Esophagus squamous epithelium (tissue), 5 donors: ENCODE measurements around the gene DDIAS. TPM values are rescaled to one million over a fixed set of nuclear protein-coding genes. Genes with fewer than 3 reads are reported as not detected.

Source experiments
- DNase-seq: peaks from one replicate; lab custom pipeline; 2025; lab: John Stamatoyannopoulos, UW
- H3K27ac ChIP-seq, 4 donors: fragments of 200-600 bp; sonication (generic); one replicate each; pipeline ENCODE4 v1.5.1; 2016 to 2019; ENCODE audit warnings: mild to moderate bottlenecking in 1 of 4
- H3K27me3 ChIP-seq, 4 donors: fragments of 200-600 bp; sonication (generic); 1 replicate in 3 of 4; 2 replicates in 1 of 4; pipeline versions ENCODE4 v1.5.1 to v1.6.0; 2017 to 2021; ENCODE audit warnings: antibody characterized with exemption in 1 of 4
- H3K36me3 ChIP-seq, 3 donors: fragments of 200-600 bp; sonication (generic); one replicate each; pipeline ENCODE4 v1.5.1; 2016 to 2019
- H3K4me1 ChIP-seq, 3 donors: fragments of 200-600 bp; sonication (generic); one replicate each; pipeline ENCODE4 v1.5.1; 2017 to 2019
- H3K4me3 ChIP-seq, 4 donors: fragments of 200-600 bp; sonication (generic); 1 replicate in 3 of 4; 2 replicates in 1 of 4; pipeline ENCODE4 v1.5.1; 2016 to 2019; ENCODE audit warnings: mild to moderate bottlenecking in 2 of 4, moderate library complexity in 1 of 4
- H3K9me3 ChIP-seq, 3 donors: fragments of 200-600 bp; sonication (generic); one replicate each; pipeline ENCODE4 v1.5.1; 2016 to 2019
- CTCF ChIP-seq, 6 experiments: fragments of 450-650 bp in 4 of 6; fragments of 200-600 bp in 2 of 6; sonication (generic) in 2 of 6; IDR thresholded peaks; one replicate each; pipeline ENCODE4 v1.5.1; 2016 to 2019; ENCODE audit warnings: antibody characterized with exemption in 6 of 6, mild to moderate bottlenecking in 4 of 6, moderate library complexity in 4 of 6
- POLR2A ChIP-seq, 4 donors: fragments of 450-650 bp; IDR thresholded peaks; one replicate each; pipeline ENCODE4 v1.6.1; 2017; ENCODE audit warnings: antibody characterized with exemption in 4 of 4, mild to moderate bottlenecking in 4 of 4, moderate library complexity in 3 of 4
- WGBS, 2 donors: methylation state at CpG; one replicate each; pipeline ENCODE4 v1.1.5; 2018; 5-methylcytosine and 5-hydroxymethylcytosine counted together
- intact Hi-C: fragments of 100-400 bp; cut with DNase I; formaldehyde crosslinking; loops from one replicate; pipeline ENCODE4 v1.15.0; 2022
- total RNA-seq, 4 donors: library from RNA; depleted of rRNA; stranded (reverse); fragments of >200 nt; gene quantifications; one replicate each; pipeline ENCODE4 v1.1.0, GENCODE V29; 2016
- donor health status: DM: yes; HTN: yes; CAD: no.

The DDIAS gene
- total RNA-seq, 4 donors from 2014 or later, result 2.8 to 10.9 (median 5.1) TPM

GRCh38 chr11:82896183-82896582, 5.4 kb upstream of the DDIAS start:
- Histone ChIP-seq H3K4me3 (no peak overlapping the region), H3K4me1 (peaks cover 9 to 50% (median 17%) of the 10 kb centered on the region in 3 donors), H3K9me3 (no peaks in the 10 kb centered on the region), H3K27me3 (no peaks in the 10 kb centered on the region), H3K36me3 (no peaks in the 10 kb centered on the region), H3K27ac (no peak overlapping the region)
- no peak for TF ChIP-seq POLR2A (IDR thresholded peaks at IDR 0.05)
- TF ChIP-seq CTCF (IDR thresholded peaks at IDR 0.05), result no peak
- WGBS, 2 donors, result 88 to 100% methylated on average over 5 of the region's 6 CpGs
- intact Hi-C loops, result no loop called here
- no peak for DNase-seq

GRCh38 chr11:82898241-82898640, 3.3 kb upstream of the DDIAS start:
- Histone ChIP-seq H3K27ac (peak overlapping the region in 1 of 4 donors; percentile 14), H3K9me3 (no peaks in the 10 kb centered on the region), H3K27me3 (no peaks in the 10 kb centered on the region), H3K4me3 (peak overlapping the region in 2 of 4 donors; percentile 82), H3K36me3 (no peaks in the 10 kb centered on the region), H3K4me1 (peaks cover 19 to 63% (median 24%) of the 10 kb centered on the region in 3 donors)
- no peak for TF ChIP-seq POLR2A (IDR thresholded peaks at IDR 0.05)
- TF ChIP-seq CTCF (IDR thresholded peaks at IDR 0.05), result no peak
- intact Hi-C loops, result no loop called here
- DNase-seq, result no peak
- WGBS, 2 donors, result 21 to 32% methylated on average over 1 of the region's 1 CpG

- no peaks in the 10 kb centered on the region for H3K27me3 ChIP-seq
- intact Hi-C loops, result no loop called here
- peak overlapping the region; percentile 90 to 97 (median 97) for H3K27ac ChIP-seq
- 13 to 25% methylated on average over 3 of the region's 3 CpGs for WGBS, 2 donors
- H3K4me1 ChIP-seq, result peaks cover 19 to 71% (median 24%) of the 10 kb centered on the region in 3 donors
- H3K9me3 ChIP-seq, result no peaks in the 10 kb centered on the region
- TF ChIP-seq POLR2A (IDR thresholded peaks at IDR 0.05) (no peak), CTCF (IDR thresholded peaks at IDR 0.05) (no peak)
- H3K36me3 ChIP-seq, result no peaks in the 10 kb centered on the region
- DNase-seq, result no peak
- peak overlapping the region; percentile 62 to 82 (median 74) for H3K4me3 ChIP-seq
These were observed 2.2 kb upstream of the DDIAS start for GRCh38 chr11:82899186-82899820.

GRCh38 chr11:82899957-82900276, 1.6 kb upstream of the DDIAS start:
- H3K4me3 ChIP-seq, result peak overlapping the region; percentile 62 to 82 (median 74)

More at GRCh38 chr11:82899957-82900276, 1.6 kb upstream of the DDIAS start:
- peak overlapping the region; percentile 90 to 97 (median 97) for H3K27ac ChIP-seq
- H3K9me3 ChIP-seq, result no peaks in the 10 kb centered on the region
- DNase-seq, result no peak
- TF ChIP-seq CTCF (IDR thresholded peaks at IDR 0.05) (no peak), POLR2A (IDR thresholded peaks at IDR 0.05) (no peak)
- no peaks in the 10 kb centered on the region for H3K36me3 ChIP-seq
- H3K4me1 ChIP-seq, result peaks cover 19 to 74% (median 24%) of the 10 kb centered on the region in 3 donors
- intact Hi-C loops, result loop anchor here (10.0 kb wide), 2 partner anchors 265 to 375 kb away; no protein-coding TSS in a partner anchor
- 0% methylated on average over 5 to 11 of the region's 11 CpGs for WGBS, 2 donors
- no peaks in the 10 kb centered on the region for H3K27me3 ChIP-seq
